T-cell (primary cell): Measurements from ENCODE around the gene ZBTB7A. TPM values are rescaled to one million over a fixed set of nuclear protein-coding genes. Genes with fewer than 3 reads are reported as not detected.

Source experiments
- ATAC-seq, 4 experiments: fragments of 200-7000 bp in 3 of 4; fragments of 150-1000 bp in 1 of 4; cut with Tn5 transposase; replicated peaks in 1 of 4; 1 replicate in 3 of 4; 2 replicates in 1 of 4; pipeline ENCODE4 v1.10.0; 2021; ENCODE audit warnings: moderate library complexity in 3 of 4, mild to moderate bottlenecking in 2 of 4, moderate number of reproducible peaks in 1 of 4
- CTCF ChIA-PET, 2 donors: fragments of 300-600 bp; sonication (Branson Sonifier 250); formaldehyde crosslinking; loops; one replicate each; lab custom pipeline; 2022; ENCODE audit warnings: antibody characterized with exemption in 2 of 2; lab: Charles Lee
- POLR2A ChIA-PET, 2 donors: fragments of 300-600 bp; sonication (Branson Sonifier 250); formaldehyde crosslinking; loops; one replicate each; lab custom pipeline; 2022; ENCODE audit warnings: antibody characterized with exemption in 2 of 2; lab: Charles Lee
- DNase-seq, 35 experiments: peaks; one replicate each; pipeline versions ENCODE4 v3.0.0 to v3.0.0-alpha.2; 2013 to 2023
- H3K27ac ChIP-seq: one replicate; pipeline ENCODE4 v1.5.1; 2013; ENCODE audit warnings: low read length
- H3K27me3 ChIP-seq, 2 experiments: replicated peaks in 1 of 2; 1 replicate in 1 of 2; 2 replicates in 1 of 2; pipeline versions ENCODE4 v1.6.1 to v1.7.0; 2013; ENCODE audit warnings: low read length in 1 of 2, mixed read lengths in 1 of 2; ENCODE audit not compliant: control insufficient read depth in 2 of 2, insufficient read depth in 2 of 2; ENCODE audit errors: extremely low read depth in 1 of 2
- H3K36me3 ChIP-seq, 2 donors: 1 replicate in 1 of 2; 2 replicates in 1 of 2; pipeline versions ENCODE4 v1.6.1 to v1.7.0; 2013; ENCODE audit warnings: low read length in 1 of 2; ENCODE audit not compliant: control insufficient read depth in 2 of 2, insufficient read depth in 1 of 2; ENCODE audit errors: extremely low read depth in 1 of 2
- H3K4me1 ChIP-seq, 2 experiments: 1 replicate in 1 of 2; 2 replicates in 1 of 2; pipeline versions ENCODE4 v1.6.1 to v1.7.0; 2013; ENCODE audit warnings: low read length in 2 of 2, mixed read lengths in 1 of 2; ENCODE audit not compliant: insufficient read depth in 2 of 2, control insufficient read depth in 1 of 2; ENCODE audit errors: extremely low read depth in 1 of 2
- H3K4me3 ChIP-seq, 2 donors: 1 replicate in 1 of 2; 2 replicates in 1 of 2; pipeline versions ENCODE4 v1.5.1 to v1.7.0; 2013; ENCODE audit warnings: mild to moderate bottlenecking in 2 of 2, low read length in 1 of 2, moderate library complexity in 1 of 2; ENCODE audit not compliant: control insufficient read depth in 1 of 2; ENCODE audit errors: extremely low read depth in 1 of 2
- H3K9me3 ChIP-seq: 2 replicates; pipeline ENCODE4 v1.7.0; 2013
- H3K27ac Mint-ChIP-seq, 2 donors: one replicate each; pipeline ENCODE4 v1.8.0; 2020 to 2021; ENCODE audit warnings: mild to moderate bottlenecking in 2 of 2, mixed read lengths in 2 of 2
- H3K27me3 Mint-ChIP-seq, 2 donors: one replicate each; pipeline ENCODE4 v1.8.0; 2021 to 2022; ENCODE audit warnings: mixed read lengths in 2 of 2
- H3K36me3 Mint-ChIP-seq: one replicate; pipeline ENCODE4 v1.8.0; 2021; ENCODE audit warnings: mixed read lengths
- H3K4me1 Mint-ChIP-seq, 3 donors: one replicate each; pipeline ENCODE4 v1.8.0; 2020 to 2022; ENCODE audit warnings: mixed read lengths in 3 of 3, mild to moderate bottlenecking in 1 of 3
- H3K4me3 Mint-ChIP-seq, 3 donors: one replicate each; pipeline ENCODE4 v1.8.0; 2020 to 2022; ENCODE audit warnings: mild to moderate bottlenecking in 3 of 3, mixed read lengths in 3 of 3, moderate library complexity in 3 of 3
- H3K9me3 Mint-ChIP-seq, 3 donors: one replicate each; pipeline ENCODE4 v1.8.0; 2020 to 2022; ENCODE audit warnings: mixed read lengths in 3 of 3
- whole genome bisulfite sequencing: methylation state at CpG from one replicate; pipeline ENCODE4 v1.1.5; 2013; ENCODE audit warnings: missing lambda C conversion rate; ENCODE audit not compliant: insufficient coverage; 5-methylcytosine and 5-hydroxymethylcytosine counted together
- total RNA-seq, 35 experiments: library from RNA in 6 of 35; stranded (reverse) in 6 of 35; fragments of 120-200 nt in 1 of 35; gene quantifications; one replicate each; pipeline versions ENCODE4 v1.2.1 to v1.2.4 and lab custom pipeline; 2013 to 2026

Gene ZBTB7A
- total RNA-seq, 5 donors from 2014 or later (not counting 1 experiment from before 2014, with no cell fraction given), result 43.6 to 85.7 (median 81.8) TPM

DNA sequence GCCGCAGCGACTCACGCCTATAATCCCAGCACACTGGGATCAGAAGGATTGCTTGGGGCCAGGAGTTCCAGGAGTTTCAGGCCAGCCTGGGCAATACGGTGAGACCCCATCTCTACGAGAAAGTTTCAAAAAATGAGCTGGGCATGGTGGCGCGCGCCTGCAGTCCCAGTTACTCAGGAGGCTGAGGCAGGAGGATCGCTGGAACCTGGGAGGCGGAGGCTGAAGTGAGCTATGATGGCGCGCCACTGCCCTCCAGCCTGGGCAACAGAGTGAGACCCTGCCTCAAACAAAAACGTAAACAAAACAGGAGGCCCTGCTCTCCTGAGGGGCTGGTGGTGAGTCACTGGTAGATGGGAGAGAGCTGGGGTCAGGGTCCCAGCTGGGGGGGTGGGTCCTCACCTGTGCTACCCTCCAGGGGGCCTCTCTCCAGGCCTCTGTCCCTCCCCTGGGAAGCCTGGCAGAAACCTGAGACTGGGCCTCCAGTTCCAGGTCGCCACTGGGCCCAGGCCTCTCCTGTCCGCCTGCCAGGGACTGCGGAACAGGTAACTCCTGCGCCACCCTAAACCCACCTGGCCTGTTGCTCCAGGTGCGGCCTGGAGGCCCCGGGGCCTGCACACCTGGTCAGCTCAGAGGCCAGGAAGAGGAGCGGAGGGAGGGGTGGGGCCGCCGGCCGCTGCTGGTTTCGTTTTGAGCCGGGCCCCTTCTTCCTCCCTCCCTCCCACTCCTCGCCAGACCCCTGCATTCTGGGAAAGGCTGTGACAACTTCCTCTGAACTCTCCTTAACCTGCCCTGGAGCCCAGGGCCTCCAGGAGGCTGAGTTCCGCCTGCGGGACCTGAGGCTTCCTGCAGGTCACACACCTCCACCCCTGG lies 17.2 kb upstream of the ZBTB7A start:
- Mint-ChIP-seq H3K4me1 (peaks cover 45 to 68% (median 52%) of the 10 kb centered on the region in 3 donors), H3K36me3 (no peaks in the 10 kb centered on the region), H3K4me3 (peak overlapping the region; percentile 41 to 67 (median 64)), H3K9me3 (no peaks in the 10 kb centered on the region), H3K27me3 (no peaks in the 10 kb centered on the region), H3K27ac (peak overlapping the region; percentile 93 to 94)
- Histone ChIP-seq H3K27ac (peak overlapping the region; percentile 83), H3K4me1 (peaks cover 35 to 83% of the 10 kb centered on the region in 2 experiments), H3K4me3 (peak overlapping the region; percentile 10 to 31), H3K36me3 (no peaks in the 10 kb centered on the region), H3K27me3 (no peaks in the 10 kb centered on the region), H3K9me3 (no peaks in the 10 kb centered on the region)
- ATAC-seq (peak; percentile 35 to 54 (median 46)), DNase-seq (peak in 16 of 35 experiments; percentile 21 to 49 (median 34))
- POLR2A ChIA-PET, result interaction anchor here in 1 of 2 donors (0.6 kb wide), 2 partner anchors 9 to 13 kb away, joined by 3 read pairs; no protein-coding TSS in a partner anchor
- CTCF ChIA-PET, result no interaction called here
- 75% methylated on average over 13 of the region's 28 CpGs for WGBS

DNA sequence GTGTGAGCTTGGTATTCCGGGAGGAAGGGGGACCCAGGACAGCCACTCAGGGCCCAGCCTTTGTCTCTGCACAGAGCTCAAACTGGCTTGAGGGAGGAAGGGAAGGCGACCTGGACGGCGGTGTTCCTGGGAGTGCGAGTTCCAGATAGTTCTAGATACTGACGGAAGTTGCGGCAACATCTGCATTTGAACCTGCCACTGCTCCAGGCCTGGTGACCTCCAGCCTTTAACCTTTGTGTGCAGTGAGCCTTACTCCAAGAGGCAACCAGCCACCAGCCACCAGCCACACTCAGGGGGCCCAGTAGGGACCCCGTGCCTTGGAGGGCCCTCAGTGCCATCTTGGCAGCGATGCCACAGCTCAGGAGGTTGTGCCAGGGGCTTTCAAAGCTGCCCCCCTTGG lies 15.5 kb upstream of the ZBTB7A start:
- ATAC-seq (no peak), DNase-seq (no peak)
- H3K9me3 ChIP-seq, result no peaks in the 10 kb centered on the region
- CTCF ChIA-PET, result interaction anchor here in 1 of 2 donors (0.5 kb wide), 1 partner anchor 57 kb away, joined by 3 read pairs; no protein-coding TSS in a partner anchor
- Mint-ChIP-seq H3K27ac (peak overlapping the region; percentile 23 to 69), H3K27me3 (no peaks in the 10 kb centered on the region), H3K4me1 (peaks cover 31 to 62% (median 44%) of the 10 kb centered on the region in 3 donors), H3K4me3 (no peak overlapping the region), H3K36me3 (no peaks in the 10 kb centered on the region), H3K9me3 (no peaks in the 10 kb centered on the region)
- H3K4me3 ChIP-seq, result no peak overlapping the region
- no peaks in the 10 kb centered on the region for H3K27me3 ChIP-seq
- H3K4me1 ChIP-seq, result peaks cover 32 to 81% of the 10 kb centered on the region in 2 experiments
- no peak overlapping the region for H3K27ac ChIP-seq
- POLR2A ChIA-PET, result interaction anchor here (0.6 to 0.8 kb wide), 3 partner anchors 15 to 100 kb away, joined by 4 to 15 read pairs (median 4); partner anchors contain the start of gene ZBTB7A (in 1 of the 2)
- 98% methylated on average over 9 of the region's 9 CpGs for WGBS
- no peaks in the 10 kb centered on the region for H3K36me3 ChIP-seq

DNA sequence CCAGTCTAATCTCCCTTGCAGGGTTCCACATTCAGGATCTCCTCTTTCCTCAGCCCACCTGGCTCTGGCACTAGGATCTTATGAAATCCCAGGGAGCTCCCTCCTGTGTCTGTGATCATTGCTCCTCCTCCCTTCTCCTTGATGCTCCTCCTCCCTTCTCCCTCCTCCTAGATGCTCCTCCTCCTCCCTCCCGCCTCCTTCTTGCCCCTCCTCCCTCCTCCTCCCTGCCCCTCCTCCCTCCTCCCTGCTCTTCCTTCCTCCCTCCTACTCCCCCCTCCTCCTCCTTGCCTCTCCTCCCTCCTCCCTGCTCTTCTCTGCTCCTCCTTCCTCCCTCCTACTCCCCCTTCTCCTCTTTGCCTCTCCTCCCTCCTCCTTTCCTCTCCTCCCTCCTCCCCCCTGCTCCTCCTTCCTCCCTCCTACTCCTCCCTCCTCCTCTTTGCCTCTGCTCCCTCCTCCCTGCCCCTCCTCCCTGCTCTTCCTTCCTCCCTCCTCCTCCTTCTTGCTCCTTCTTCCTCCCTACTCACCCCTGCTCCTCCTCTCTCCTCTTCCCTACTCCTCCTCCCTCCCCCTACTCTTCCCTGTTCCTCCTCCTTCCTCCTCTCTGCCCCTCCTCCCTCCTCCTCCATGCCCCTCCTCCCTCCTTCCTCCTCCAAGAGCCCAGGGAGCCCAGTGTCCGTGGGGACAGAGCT lies 14.9 kb upstream of the ZBTB7A start:
- Histone ChIP-seq H3K4me3 (no peak overlapping the region), H3K9me3 (no peaks in the 10 kb centered on the region), H3K4me1 (peaks cover 33 to 81% of the 10 kb centered on the region in 2 experiments), H3K36me3 (no peaks in the 10 kb centered on the region), H3K27me3 (no peaks in the 10 kb centered on the region), H3K27ac (no peak overlapping the region)
- no peaks in the 10 kb centered on the region for H3K9me3 Mint-ChIP-seq
- ChIA-PET CTCF (no interaction called here), POLR2A (interaction anchor here (0.6 kb wide), 3 partner anchors 18 to 99 kb away, joined by 3 to 4 read pairs (median 4); no protein-coding TSS in a partner anchor)
- WGBS, result 40% methylated on average over 1 of the region's 2 CpGs
- no peaks in the 10 kb centered on the region for H3K36me3 Mint-ChIP-seq
- H3K4me3 Mint-ChIP-seq, result no peak overlapping the region
- H3K4me1 Mint-ChIP-seq, result peaks cover 33 to 62% (median 45%) of the 10 kb centered on the region in 3 donors
- DNase-seq (no peak), ATAC-seq (no peak)
- no peak overlapping the region for H3K27ac Mint-ChIP-seq
- H3K27me3 Mint-ChIP-seq, result no peaks in the 10 kb centered on the region

DNA sequence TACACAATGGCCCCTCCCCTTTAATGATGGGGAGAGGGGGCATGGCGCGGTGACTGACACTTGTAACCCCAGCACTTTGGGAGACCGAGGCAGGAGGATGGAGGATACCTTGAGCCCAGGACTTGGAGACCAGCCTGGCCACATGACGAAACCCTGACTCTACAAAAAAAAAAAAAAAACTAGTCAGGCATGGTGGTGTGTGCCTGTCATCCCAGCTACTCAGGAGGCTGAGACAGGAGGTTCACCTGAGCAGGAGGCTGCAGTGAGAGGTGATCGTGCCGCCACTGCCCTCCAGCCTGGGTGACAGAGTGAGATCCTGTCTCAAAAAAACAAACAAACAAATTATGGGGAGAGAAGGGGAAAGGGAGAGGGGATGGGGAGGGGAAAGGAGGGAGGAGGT lies 13.8 kb upstream of the ZBTB7A start:
- Histone ChIP-seq H3K9me3 (no peaks in the 10 kb centered on the region), H3K36me3 (no peaks in the 10 kb centered on the region), H3K4me1 (peaks cover 28 to 72% of the 10 kb centered on the region in 2 experiments), H3K27me3 (no peaks in the 10 kb centered on the region), H3K27ac (no peak overlapping the region), H3K4me3 (no peak overlapping the region)
- Mint-ChIP-seq H3K4me3 (no peak overlapping the region), H3K9me3 (no peaks in the 10 kb centered on the region), H3K27ac (peak overlapping the region in 1 of 2 donors; percentile 28), H3K4me1 (peaks cover 24 to 52% (median 36%) of the 10 kb centered on the region in 3 donors), H3K36me3 (no peaks in the 10 kb centered on the region), H3K27me3 (no peaks in the 10 kb centered on the region)
- DNase-seq, result no peak
- CTCF ChIA-PET, result no interaction called here
- WGBS, result no CpG with 5 or more reads among the region's 6 CpGs
- no peak for ATAC-seq
- POLR2A ChIA-PET, result interaction anchor here in 1 of 2 donors (0.7 kb wide), 1 partner anchor 25 kb away, joined by 7 read pairs; no protein-coding TSS in a partner anchor

GRCh38 chr19:4077800-4078684 lies 11.3 kb upstream of the ZBTB7A start:
- peaks cover 8 to 46% (median 26%) of the 10 kb centered on the region in 3 donors for H3K4me1 Mint-ChIP-seq
- no peaks in the 10 kb centered on the region for H3K36me3 ChIP-seq
- peak; percentile 62 to 78 (median 75) for ATAC-seq

More at GRCh38 chr19:4077800-4078684, 11.3 kb upstream of the ZBTB7A start:
- Histone ChIP-seq H3K4me3 (peak overlapping the region; percentile 67 to 73), H3K27me3 (no peaks in the 10 kb centered on the region), H3K27ac (peak overlapping the region; percentile 76), H3K9me3 (no peaks in the 10 kb centered on the region), H3K4me1 (peaks cover 16 to 55% of the 10 kb centered on the region in 2 experiments)
- Mint-ChIP-seq H3K36me3 (no peaks in the 10 kb centered on the region), H3K27ac (peak overlapping the region; percentile 87 to 95), H3K27me3 (no peaks in the 10 kb centered on the region), H3K9me3 (no peaks in the 10 kb centered on the region), H3K4me3 (peak overlapping the region; percentile 75 to 82 (median 78))
- DNase-seq, result peak in 13 of 35 experiments; percentile 13 to 60 (median 36)
- WGBS, result 36% methylated on average over 13 of the region's 33 CpGs
- CTCF ChIA-PET, result interaction anchor here (0.6 kb wide), 3 partner anchors 88 to 1786 kb away, joined by 3 to 5 read pairs (median 3); no protein-coding TSS in a partner anchor
- POLR2A ChIA-PET, result interaction anchor here in 1 of 2 donors (0.5 kb wide), 1 partner anchor 11 kb away, joined by 4 read pairs; no protein-coding TSS in a partner anchor
